ENCODE results near the gene SFXN5. TPM values are rescaled to one million over a fixed set of nuclear protein-coding genes. Genes with fewer than 3 reads are reported as not detected.

The SFXN5 gene
- total RNA-seq, 2 donors from 2014 or later: 27.3 to 32.4 TPM

- no peak for ATAC-seq
- Mint-ChIP-seq H3K9me3 (no peaks in the 10 kb centered on the region), H3K4me3 (no peak overlapping the region), H3K27me3 (no peaks in the 10 kb centered on the region), H3K36me3 (no peaks in the 10 kb centered on the region), H3K4me1 (ENCODE audit: low read depth in 2 of 2) (peaks cover 0 to 4% of the 10 kb centered on the region in 2 donors), H3K27ac (no peak overlapping the region)
- DNase-seq (ENCODE audit: low spot score): no peak
Observed at GRCh38 chr2:72988726-72989273, 82.7 kb downstream of the SFXN5 start.

- no peak overlapping the region for H3K4me3 Mint-ChIP-seq
- H3K27me3 Mint-ChIP-seq: no peaks in the 10 kb centered on the region
- no peaks in the 10 kb centered on the region for H3K9me3 Mint-ChIP-seq
- H3K36me3 Mint-ChIP-seq: no peaks in the 10 kb centered on the region
- H3K27ac Mint-ChIP-seq: no peak overlapping the region
- no peak for DNase-seq (ENCODE audit: low spot score)
- ATAC-seq: no peak
- peaks cover 0 to 3% of the 10 kb centered on the region in 2 donors for H3K4me1 Mint-ChIP-seq (ENCODE audit: low read depth in 2 of 2)
Observed at GRCh38 chr2:72988041-72988440, 83.5 kb downstream of the SFXN5 start.

GRCh38 chr2:72985891-72986683, 85.4 kb downstream of the SFXN5 start:
- Mint-ChIP-seq H3K4me3 (no peak overlapping the region), H3K36me3 (no peaks in the 10 kb centered on the region), H3K27me3 (no peaks in the 10 kb centered on the region), H3K9me3 (no peaks in the 10 kb centered on the region), H3K27ac (no peak overlapping the region), H3K4me1 (ENCODE audit: low read depth in 2 of 2) (no peaks in the 10 kb centered on the region)
- ATAC-seq (no peak), DNase-seq (ENCODE audit: low spot score) (no peak)

GRCh38 chr2:72985136-72985535, 86.4 kb downstream of the SFXN5 start:
- DNase-seq (ENCODE audit: low spot score) (no peak), ATAC-seq (no peak)
- Mint-ChIP-seq H3K9me3 (no peaks in the 10 kb centered on the region), H3K4me3 (no peak overlapping the region), H3K36me3 (no peaks in the 10 kb centered on the region), H3K27ac (no peak overlapping the region), H3K27me3 (no peaks in the 10 kb centered on the region), H3K4me1 (ENCODE audit: low read depth in 2 of 2) (peaks cover 0 to 2% of the 10 kb centered on the region in 2 donors)

GRCh38 chr2:72984172-72984671, 87.3 kb downstream of the SFXN5 start:
- Mint-ChIP-seq H3K36me3 (no peaks in the 10 kb centered on the region), H3K4me3 (no peak overlapping the region), H3K4me1 (ENCODE audit: low read depth in 2 of 2) (peaks cover 0 to 5% of the 10 kb centered on the region in 2 donors), H3K27ac (no peak overlapping the region), H3K27me3 (no peaks in the 10 kb centered on the region), H3K9me3 (no peaks in the 10 kb centered on the region)
- DNase-seq (ENCODE audit: low spot score) (no peak), ATAC-seq (peak in 1 of 2 donors; percentile 17)

- no peak overlapping the region for H3K27ac Mint-ChIP-seq
- H3K4me1 Mint-ChIP-seq (ENCODE audit: low read depth in 2 of 2): peaks cover 0 to 5% of the 10 kb centered on the region in 2 donors
- no peaks in the 10 kb centered on the region for H3K27me3 Mint-ChIP-seq
- H3K36me3 Mint-ChIP-seq: no peaks in the 10 kb centered on the region
- H3K4me3 Mint-ChIP-seq: no peak overlapping the region
- ATAC-seq (no peak), DNase-seq (ENCODE audit: low spot score) (no peak)
- H3K9me3 Mint-ChIP-seq: no peaks in the 10 kb centered on the region
Observed at GRCh38 chr2:72983500-72984161, 87.9 kb downstream of the SFXN5 start.

GRCh38 chr2:72982781-72983499, 88.6 kb downstream of the SFXN5 start:
- ATAC-seq (peak; percentile 14 to 17), DNase-seq (ENCODE audit: low spot score) (no peak)
- Mint-ChIP-seq H3K4me1 (ENCODE audit: low read depth in 2 of 2) (peaks cover 0 to 5% of the 10 kb centered on the region in 2 donors), H3K27ac (no peak overlapping the region), H3K4me3 (no peak overlapping the region), H3K27me3 (no peaks in the 10 kb centered on the region), H3K9me3 (no peaks in the 10 kb centered on the region), H3K36me3 (no peaks in the 10 kb centered on the region)

- DNase-seq (ENCODE audit: low spot score): no peak
- H3K27ac Mint-ChIP-seq: no peak overlapping the region
- H3K4me1 Mint-ChIP-seq (ENCODE audit: low read depth in 2 of 2): peaks cover 0 to 5% of the 10 kb centered on the region in 2 donors
Observed at GRCh38 chr2:72982219-72982618, 89.3 kb downstream of the SFXN5 start.

GRCh38 chr2:72981536-72981935, 90.0 kb downstream of the SFXN5 start:
- H3K4me3 Mint-ChIP-seq: no peak overlapping the region
- no peak for ATAC-seq
- peaks cover 0 to 5% of the 10 kb centered on the region in 2 donors for H3K4me1 Mint-ChIP-seq (ENCODE audit: low read depth in 2 of 2)
- H3K27me3 Mint-ChIP-seq: no peaks in the 10 kb centered on the region
- no peak for DNase-seq (ENCODE audit: low spot score)
- no peak overlapping the region for H3K27ac Mint-ChIP-seq
- no peaks in the 10 kb centered on the region for H3K36me3 Mint-ChIP-seq
- no peaks in the 10 kb centered on the region for H3K9me3 Mint-ChIP-seq

More at GRCh38 chr2:72982219-72982618, 89.3 kb downstream of the SFXN5 start:
- Mint-ChIP-seq H3K27me3 (no peaks in the 10 kb centered on the region), H3K36me3 (no peaks in the 10 kb centered on the region), H3K4me3 (no peak overlapping the region), H3K9me3 (no peaks in the 10 kb centered on the region)
- ATAC-seq: no peak

GRCh38 chr2:72980535-72981217, 90.8 kb downstream of the SFXN5 start:
- Mint-ChIP-seq H3K9me3 (no peaks in the 10 kb centered on the region), H3K36me3 (no peaks in the 10 kb centered on the region)
- ATAC-seq: no peak

GRCh38 chr2:72979896-72980295, 91.6 kb downstream of the SFXN5 start:
- Mint-ChIP-seq H3K4me1 (ENCODE audit: low read depth in 2 of 2) (peaks cover 0 to 5% of the 10 kb centered on the region in 2 donors), H3K36me3 (no peaks in the 10 kb centered on the region), H3K4me3 (no peak overlapping the region), H3K9me3 (no peaks in the 10 kb centered on the region), H3K27me3 (no peaks in the 10 kb centered on the region), H3K27ac (no peak overlapping the region)
- ATAC-seq: no peak
- no peak for DNase-seq (ENCODE audit: low spot score)

More at GRCh38 chr2:72980535-72981217, 90.8 kb downstream of the SFXN5 start:
- H3K4me1 Mint-ChIP-seq (ENCODE audit: low read depth in 2 of 2): peaks cover 0 to 5% of the 10 kb centered on the region in 2 donors
- H3K4me3 Mint-ChIP-seq: no peak overlapping the region
- H3K27ac Mint-ChIP-seq: no peak overlapping the region
- H3K27me3 Mint-ChIP-seq: no peaks in the 10 kb centered on the region
- DNase-seq (ENCODE audit: low spot score): no peak

GRCh38 chr2:72975017-72975416, 96.5 kb downstream of the SFXN5 start:
- Mint-ChIP-seq H3K4me3 (no peak overlapping the region), H3K36me3 (no peaks in the 10 kb centered on the region), H3K9me3 (no peaks in the 10 kb centered on the region), H3K27ac (no peak overlapping the region), H3K4me1 (ENCODE audit: low read depth in 2 of 2) (peaks cover 0 to 2% of the 10 kb centered on the region in 2 donors), H3K27me3 (no peaks in the 10 kb centered on the region)
- DNase-seq (ENCODE audit: low spot score) (no peak), ATAC-seq (no peak)

GRCh38 chr2:72974436-72974754, 97.1 kb downstream of the SFXN5 start:
- Mint-ChIP-seq H3K4me1 (ENCODE audit: low read depth in 2 of 2) (no peaks in the 10 kb centered on the region), H3K27ac (no peak overlapping the region), H3K4me3 (no peak overlapping the region), H3K27me3 (no peaks in the 10 kb centered on the region), H3K9me3 (no peaks in the 10 kb centered on the region), H3K36me3 (no peaks in the 10 kb centered on the region)
- DNase-seq (ENCODE audit: low spot score) (no peak), ATAC-seq (no peak)
